SU-DHL-6 (cell line): Measurements from ENCODE around the gene GRID2.

Source experiments
- EZH2phosphoT487 ChIP-seq: fragments of 200-600 bp; sonication (generic), shearing (Covaris generic); conservative IDR thresholded peaks from 2 replicates; pipeline ENCODE4 v1.6.1; 2018; ENCODE audit warnings: mild to moderate bottlenecking, antibody characterized with exemption, low read length, moderate library complexity, mixed read lengths
- TF ChIP-seq, protein P1 (sequence below): fragments of 200-600 bp; sonication (generic); IDR thresholded peaks from one replicate; pipeline ENCODE4 v1.5.1; 2017; ENCODE audit warnings: antibody characterized with exemption, mild to moderate bottlenecking, low read length, moderate library complexity; ENCODE audit not compliant: insufficient read depth, poor library complexity, severe bottlenecking

DNA sequence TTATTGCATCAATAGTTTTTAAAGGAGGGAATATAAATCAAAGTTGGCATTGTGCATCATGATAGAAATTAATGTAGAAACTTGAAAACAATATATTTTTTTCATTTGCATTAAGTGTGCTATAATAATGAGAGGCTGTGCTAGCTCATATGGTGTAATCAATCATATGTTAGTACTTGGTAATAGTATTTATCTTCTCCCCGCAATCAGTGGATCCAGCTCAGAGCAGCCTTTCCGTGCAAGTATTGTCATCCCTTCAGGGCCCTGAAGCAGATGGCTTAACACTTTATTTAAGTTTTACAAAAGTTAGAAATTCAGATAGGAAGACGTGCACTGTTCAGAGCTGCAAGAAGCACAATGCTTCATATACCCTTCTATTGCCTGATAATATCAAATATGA, 908.5 kb downstream of the GRID2 start:
- TF ChIP-seq, protein P1, sequence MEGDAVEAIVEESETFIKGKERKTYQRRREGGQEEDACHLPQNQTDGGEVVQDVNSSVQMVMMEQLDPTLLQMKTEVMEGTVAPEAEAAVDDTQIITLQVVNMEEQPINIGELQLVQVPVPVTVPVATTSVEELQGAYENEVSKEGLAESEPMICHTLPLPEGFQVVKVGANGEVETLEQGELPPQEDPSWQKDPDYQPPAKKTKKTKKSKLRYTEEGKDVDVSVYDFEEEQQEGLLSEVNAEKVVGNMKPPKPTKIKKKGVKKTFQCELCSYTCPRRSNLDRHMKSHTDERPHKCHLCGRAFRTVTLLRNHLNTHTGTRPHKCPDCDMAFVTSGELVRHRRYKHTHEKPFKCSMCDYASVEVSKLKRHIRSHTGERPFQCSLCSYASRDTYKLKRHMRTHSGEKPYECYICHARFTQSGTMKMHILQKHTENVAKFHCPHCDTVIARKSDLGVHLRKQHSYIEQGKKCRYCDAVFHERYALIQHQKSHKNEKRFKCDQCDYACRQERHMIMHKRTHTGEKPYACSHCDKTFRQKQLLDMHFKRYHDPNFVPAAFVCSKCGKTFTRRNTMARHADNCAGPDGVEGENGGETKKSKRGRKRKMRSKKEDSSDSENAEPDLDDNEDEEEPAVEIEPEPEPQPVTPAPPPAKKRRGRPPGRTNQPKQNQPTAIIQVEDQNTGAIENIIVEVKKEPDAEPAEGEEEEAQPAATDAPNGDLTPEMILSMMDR = no peak
- no peak for TF ChIP-seq EZH2phosphoT487
